Ectodermal cell (in vitro differentiated cells): ENCODE data around the gene PGM1.

Source experiments
- H3K27ac ChIP-seq: 2 replicates; pipeline ENCODE4 v1.7.0; 2013; ENCODE audit warnings: mild to moderate bottlenecking, low read depth, low read length; ENCODE audit not compliant: insufficient read depth, poor library complexity, severe bottlenecking
- H3K27me3 ChIP-seq: 2 replicates; pipeline ENCODE4 v1.7.0; 2013; ENCODE audit warnings: mild to moderate bottlenecking, low read length; ENCODE audit not compliant: insufficient read depth, control insufficient read depth, poor library complexity, severe bottlenecking
- H3K36me3 ChIP-seq: one replicate; pipeline ENCODE4 v1.7.0; 2013; ENCODE audit warnings: low read length; ENCODE audit not compliant: control insufficient read depth, insufficient read depth
- H3K4me1 ChIP-seq: one replicate; pipeline ENCODE4 v1.7.0; 2013; ENCODE audit warnings: low read length; ENCODE audit not compliant: control insufficient read depth, insufficient read depth
- H3K4me3 ChIP-seq: 2 replicates; pipeline ENCODE4 v1.7.0; 2013; ENCODE audit warnings: low read depth, low read length, control low read depth; ENCODE audit not compliant: insufficient read depth
- H3K9me3 ChIP-seq: 2 replicates; pipeline ENCODE4 v1.7.0; 2013; ENCODE audit warnings: mild to moderate bottlenecking, low read length, moderate library complexity; ENCODE audit not compliant: control insufficient read depth
- WGBS, 2 experiments: methylation state at CpG; one replicate each; pipeline ENCODE4 v1.1.7; 2013; ENCODE audit warnings: missing lambda C conversion rate in 2 of 2; 5-methylcytosine and 5-hydroxymethylcytosine counted together

The PGM1 gene

GRCh38 chr1:63705078-63705477 lies 111.9 kb downstream of the PGM1 start:
- Histone ChIP-seq H3K36me3 (no peaks in the 10 kb centered on the region), H3K27me3 (no peaks in the 10 kb centered on the region), H3K4me3 (no peak overlapping the region), H3K27ac (no peak overlapping the region), H3K4me1 (peaks cover 21% of the 10 kb centered on the region), H3K9me3 (no peaks in the 10 kb centered on the region)
- WGBS, 2 experiments, result 94 to 97% methylated on average over 6 of the region's 6 CpGs

GRCh38 chr1:63709267-63709828 lies 116.1 kb downstream of the PGM1 start:
- no peaks in the 10 kb centered on the region for H3K9me3 ChIP-seq
- H3K27me3 ChIP-seq, result no peaks in the 10 kb centered on the region
- peaks cover 3% of the 10 kb centered on the region for H3K4me1 ChIP-seq
- H3K4me3 ChIP-seq, result no peak overlapping the region
- 87 to 89% methylated on average over 7 to 8 of the region's 9 CpGs for WGBS, 2 experiments
- no peak overlapping the region for H3K27ac ChIP-seq
- H3K36me3 ChIP-seq, result no peaks in the 10 kb centered on the region
